Heart left ventricle (tissue), 16 donors: ENCODE measurements around the gene ZNF784. TPM values are rescaled to one million over a fixed set of nuclear protein-coding genes. Genes with fewer than 3 reads are reported as not detected.
"Not testable (repeated sequence)": the region's sequence is repeated elsewhere in the genome, so short reads cannot be mapped to it uniquely, and the experiment has no call there.

Experiments
- ATAC-seq, 4 donors: fragments of 200-7000 bp; cut with Tn5 transposase; one replicate each; pipeline ENCODE4 v1.9.1; 2020 to 2022; ENCODE audit warnings: moderate library complexity in 4 of 4, mild to moderate bottlenecking in 3 of 4, moderate number of reproducible peaks in 1 of 4
- DNase-seq, 5 donors: peaks; one replicate each; pipeline ENCODE4 v3.0.0-alpha.2; 2020
- H3K27ac ChIP-seq, 12 donors: fragments of 200-600 bp; sonication (generic) in 4 of 12; one replicate each; pipeline versions ENCODE4 v1.5.0 to v1.8.0; 2016 to 2022; ENCODE audit warnings: mild to moderate bottlenecking in 2 of 12
- H3K27me3 ChIP-seq, 9 donors: fragments of 200-600 bp; sonication (generic) in 2 of 9; one replicate each; pipeline versions ENCODE4 v1.5.1 to v1.8.0; 2016 to 2022; ENCODE audit warnings: mild to moderate bottlenecking in 3 of 9
- H3K36me3 ChIP-seq, 9 donors: fragments of 200-600 bp; sonication (generic) in 2 of 9; one replicate each; pipeline versions ENCODE4 v1.5.0 to v1.8.0; 2018 to 2022; ENCODE audit warnings: mild to moderate bottlenecking in 2 of 9
- H3K4me1 ChIP-seq, 12 donors: fragments of 200-600 bp; sonication (generic) in 4 of 12; one replicate each; pipeline versions ENCODE4 v1.5.0 to v1.8.0; 2016 to 2022; ENCODE audit warnings: mild to moderate bottlenecking in 3 of 12
- H3K4me3 ChIP-seq, 12 donors: fragments of 200-600 bp; sonication (generic) in 4 of 12; one replicate each; pipeline versions ENCODE4 v1.5.0 to v1.8.0; 2017 to 2022; ENCODE audit warnings: mild to moderate bottlenecking in 9 of 12, moderate library complexity in 4 of 12
- H3K9me3 ChIP-seq, 12 donors: fragments of 200-600 bp; sonication (generic) in 4 of 12; one replicate each; pipeline versions ENCODE4 v1.5.0 to v1.8.0; 2016 to 2022; ENCODE audit warnings: mild to moderate bottlenecking in 1 of 12
- POLR2A ChIP-seq, 2 donors: fragments of 450-650 bp; IDR thresholded peaks; one replicate each; pipeline ENCODE4 v1.6.1; 2017; ENCODE audit warnings: antibody characterized with exemption in 2 of 2, mild to moderate bottlenecking in 2 of 2, moderate library complexity in 2 of 2
- WGBS, 4 donors: extraction: QIAGEN DNeasy Blood & Tissue Kit in 2 of 4; methylation state at CpG; one replicate each; pipeline versions ENCODE4 v1.1.5 to v1.1.7; 2013 to 2018; 5-methylcytosine and 5-hydroxymethylcytosine counted together
- intact Hi-C, 10 donors: fragments of 100-400 bp; cut with DNase I; formaldehyde crosslinking; loops; one replicate each; pipeline versions ENCODE4 v1.11.1 to v1.14.2; 2022
- polyA plus RNA-seq, 2 donors: library from polyadenylated mRNA; stranded (reverse); fragments of 200-250 nt; gene quantifications; one replicate each; pipeline ENCODE4 v1.2.3, GENCODE V29; 2013
- total RNA-seq, 9 donors: library from RNA; depleted of rRNA in 2 of 9; stranded (reverse); fragments of >200 nt in 2 of 9; fragmentation: NEBNext Ultra II Directional in 3 of 9; extraction: Animal tissue kit (Norgen Biotek cat#: 25700) in 3 of 9; gene quantifications; one replicate each; pipeline versions ENCODE4 v1.1.0 to v1.2.4, GENCODE V29; 2016 to 2023
- TF ChIP-seq, protein P1 (sequence below), 12 donors: fragments of 200-600 bp; sonication (generic) in 4 of 12; IDR thresholded peaks; one replicate each; pipeline versions ENCODE4 v1.5.0 to v1.8.0; 2018 to 2022; ENCODE audit warnings: antibody characterized with exemption in 12 of 12, mild to moderate bottlenecking in 5 of 12
- donor health status: ischemic (EF 13 %, LVEDD 7.1; RV severe dilation, severe dysfunction).
- donor health status: healthy with polysubstance abuse.
- donor health status: DM: no; HTN: yes; CAD: no.
- donor health status: DM: no; HTN: no; CAD: no.
- donor health status: ischemic (EF 25% LVEDD 6.9; RV normal size, moderate dysfunction).
- donor health status: ischemic (EF 25% LVEDD 5.7; RV mildly dilated, moderate dysfunction).
- donor health status: healthy.
- donor health status: DM: yes; HTN: yes; CAD: no.
- donor health status: ischemic (EF 35%, LVEDD 5.7; RV mildly dilated, moderate dysfunction).
- donor health status: nonischemic (EF 11% LVEDD 7.7; RV severe dilation, severe dysfunction).
- donor health status: DM: yes; HTN: yes; CAD: no.
- donor health status: PGD.
- donor health status: ischemic (EF 29% LVEDD 5.4; RV normal size, mild dysfunction).
- donor health status: nonischemic (EF 23%, LVEDD 6.1; RV moderate dilation, normal function).

ZNF784 gene
- total and polyA plus RNA-seq, 11 donors: 6.7 to 15.8 (median 9.2) TPM

DNA sequence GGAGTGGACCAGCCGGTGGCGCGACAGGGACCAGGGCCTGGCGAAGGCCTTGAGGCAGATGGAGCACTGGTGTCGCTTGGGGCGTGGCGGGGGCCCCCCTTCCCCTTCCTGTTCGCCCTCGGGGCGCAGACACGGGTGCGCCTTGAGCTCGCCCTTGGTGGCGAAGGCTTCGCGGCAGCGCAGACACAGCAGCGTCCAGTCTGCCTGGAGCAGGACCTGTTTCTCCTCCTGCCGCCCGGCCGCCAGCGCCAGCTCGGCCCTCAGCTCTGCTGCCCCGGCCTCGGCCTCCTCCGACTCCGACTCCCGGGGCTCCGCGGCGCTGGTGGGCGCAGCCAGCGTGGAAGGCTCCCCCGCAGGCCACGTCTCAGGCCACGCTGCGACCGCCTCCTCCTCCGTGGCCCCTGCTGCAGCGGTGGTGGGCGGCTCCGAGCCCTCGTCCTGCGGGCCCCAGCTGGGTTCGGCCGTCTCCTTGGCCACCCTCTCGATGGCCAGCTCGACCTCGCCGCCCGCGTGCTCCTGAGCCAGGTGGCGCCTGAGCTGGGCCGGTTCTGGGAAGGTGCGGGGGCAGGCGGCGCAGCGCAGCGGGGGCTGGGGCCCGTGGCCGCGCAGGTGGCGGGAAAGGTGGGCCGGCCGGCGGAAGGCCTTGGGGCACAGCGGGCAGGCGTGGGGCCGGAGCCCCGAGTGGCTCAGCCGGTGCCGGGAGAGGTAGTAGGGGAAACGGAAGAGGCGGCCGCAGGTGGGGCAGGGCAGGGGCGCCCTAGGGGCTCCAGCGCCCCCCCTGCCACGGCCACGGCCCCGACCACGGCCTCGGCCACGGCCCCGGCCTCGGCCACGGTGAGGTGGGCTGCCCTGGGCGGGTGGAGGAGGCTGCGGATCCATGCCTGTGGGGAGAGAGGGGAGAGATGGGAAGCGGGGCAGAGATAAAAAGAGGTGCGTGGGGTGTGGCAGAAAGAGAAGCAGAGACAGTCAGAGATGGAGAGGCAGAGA, 45.3 kb downstream of the ZNF784 start:
- TF ChIP-seq POLR2A (IDR thresholded peaks at IDR 0.05): no peak
- TF ChIP-seq, protein P1, sequence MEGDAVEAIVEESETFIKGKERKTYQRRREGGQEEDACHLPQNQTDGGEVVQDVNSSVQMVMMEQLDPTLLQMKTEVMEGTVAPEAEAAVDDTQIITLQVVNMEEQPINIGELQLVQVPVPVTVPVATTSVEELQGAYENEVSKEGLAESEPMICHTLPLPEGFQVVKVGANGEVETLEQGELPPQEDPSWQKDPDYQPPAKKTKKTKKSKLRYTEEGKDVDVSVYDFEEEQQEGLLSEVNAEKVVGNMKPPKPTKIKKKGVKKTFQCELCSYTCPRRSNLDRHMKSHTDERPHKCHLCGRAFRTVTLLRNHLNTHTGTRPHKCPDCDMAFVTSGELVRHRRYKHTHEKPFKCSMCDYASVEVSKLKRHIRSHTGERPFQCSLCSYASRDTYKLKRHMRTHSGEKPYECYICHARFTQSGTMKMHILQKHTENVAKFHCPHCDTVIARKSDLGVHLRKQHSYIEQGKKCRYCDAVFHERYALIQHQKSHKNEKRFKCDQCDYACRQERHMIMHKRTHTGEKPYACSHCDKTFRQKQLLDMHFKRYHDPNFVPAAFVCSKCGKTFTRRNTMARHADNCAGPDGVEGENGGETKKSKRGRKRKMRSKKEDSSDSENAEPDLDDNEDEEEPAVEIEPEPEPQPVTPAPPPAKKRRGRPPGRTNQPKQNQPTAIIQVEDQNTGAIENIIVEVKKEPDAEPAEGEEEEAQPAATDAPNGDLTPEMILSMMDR (IDR thresholded peaks at IDR 0.05): no peak
- Histone ChIP-seq H3K9me3 (no peaks in the 10 kb centered on the region), H3K36me3 (peaks cover 0 to 26% (median 16%) of the 10 kb centered on the region in 9 donors), H3K27me3 (no peaks in the 10 kb centered on the region), H3K4me3 (peak overlapping the region in 9 of 12 donors; percentile 74 to 95 (median 91)), H3K4me1 (peaks cover 0 to 21% (median 9%) of the 10 kb centered on the region in 12 donors), H3K27ac (peak overlapping the region in 8 of 12 donors; percentile 90 to 99 (median 94))
- DNase-seq (no peak), ATAC-seq (peak in 1 of 4 donors; percentile 3)
- 92 to 95% (median 94%) methylated on average over 53 to 90 of the region's 90 CpGs for WGBS, 4 donors
- intact Hi-C loops: loop anchor here in 1 of 10 donors (5.0 kb wide), 1 partner anchor 47 kb away; no protein-coding TSS in a partner anchor

DNA sequence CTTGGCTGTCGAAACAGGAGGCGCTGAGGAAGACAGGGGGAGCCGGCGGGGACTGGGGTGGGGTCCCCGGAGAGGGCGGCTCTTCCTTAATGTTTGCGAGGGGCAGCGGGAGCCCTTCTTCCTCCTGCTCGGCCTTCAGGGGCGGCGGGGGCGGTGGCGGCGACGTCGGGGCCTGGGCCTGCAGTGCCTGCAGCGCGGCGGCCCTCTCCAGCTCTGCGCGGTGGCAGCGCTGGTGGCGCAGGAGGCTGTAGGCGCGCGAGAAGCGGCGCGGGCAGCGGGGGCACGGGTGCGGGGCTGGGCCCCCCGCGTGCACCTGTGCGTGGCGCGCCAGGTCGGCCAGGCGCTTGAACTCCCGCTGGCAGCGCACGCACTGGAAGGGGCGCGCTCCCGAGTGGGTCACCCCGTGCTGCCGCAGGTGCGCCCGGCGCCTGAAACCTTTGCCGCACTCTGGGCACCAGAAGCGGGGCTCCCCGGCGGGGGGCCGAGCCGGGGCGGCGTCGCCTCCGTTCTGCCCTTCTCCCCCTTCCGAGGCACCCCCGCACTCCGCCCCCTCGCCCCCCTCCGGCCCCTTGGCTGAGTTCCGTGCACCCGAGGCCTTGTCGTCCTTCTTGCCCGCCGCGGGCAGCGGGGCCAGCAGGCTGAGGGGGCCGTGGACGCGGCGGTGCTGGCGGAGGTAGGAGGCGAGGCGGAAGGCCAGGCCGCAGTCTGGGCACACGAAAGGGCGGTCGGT, 46.2 kb downstream of the ZNF784 start:
- Histone ChIP-seq H3K4me1 (peaks cover 0 to 21% (median 9%) of the 10 kb centered on the region in 12 donors), H3K27ac (no peak overlapping the region), H3K36me3 (peaks cover 0 to 26% (median 16%) of the 10 kb centered on the region in 9 donors), H3K27me3 (no peaks in the 10 kb centered on the region), H3K4me3 (no peak overlapping the region), H3K9me3 (no peaks in the 10 kb centered on the region)
- intact Hi-C loops: loop anchor here in 1 of 10 donors (5.0 kb wide), 1 partner anchor 46 kb away; no protein-coding TSS in a partner anchor
- no peak for TF ChIP-seq POLR2A (IDR thresholded peaks at IDR 0.05)
- WGBS, 4 donors: 94 to 96% (median 95%) methylated on average over 56 to 83 of the region's 83 CpGs
- ATAC-seq: no peak
- DNase-seq: no peak

DNA sequence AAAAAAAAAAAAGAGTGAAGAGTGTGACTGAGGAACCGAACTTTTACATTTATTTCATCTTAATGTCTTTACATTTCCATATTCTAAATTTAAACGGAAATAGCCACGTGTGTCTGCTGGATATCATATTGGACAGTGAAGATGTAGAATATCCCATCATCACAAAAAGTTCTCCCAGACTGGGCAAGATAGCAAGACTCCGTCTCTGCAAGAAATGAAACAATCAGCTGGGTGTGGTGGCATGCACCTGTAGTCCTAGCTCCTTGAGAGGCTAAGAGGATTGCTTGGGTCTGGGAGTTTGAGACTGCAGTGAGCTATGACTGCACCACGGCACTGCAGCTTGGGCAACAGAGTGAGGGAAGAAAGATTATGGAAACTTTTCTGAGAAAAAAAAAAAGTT, 47.6 kb downstream of the ZNF784 start:
- intact Hi-C loops: loop anchor here in 1 of 10 donors (5.0 kb wide), 1 partner anchor 44 kb away; no protein-coding TSS in a partner anchor
- TF ChIP-seq POLR2A (IDR thresholded peaks at IDR 0.05): no peak
- TF ChIP-seq, protein P1 (IDR thresholded peaks at IDR 0.05): no peak
- 91 to 93% (median 92%) methylated on average over 5 of the region's 5 CpGs for WGBS, 4 donors

DNA sequence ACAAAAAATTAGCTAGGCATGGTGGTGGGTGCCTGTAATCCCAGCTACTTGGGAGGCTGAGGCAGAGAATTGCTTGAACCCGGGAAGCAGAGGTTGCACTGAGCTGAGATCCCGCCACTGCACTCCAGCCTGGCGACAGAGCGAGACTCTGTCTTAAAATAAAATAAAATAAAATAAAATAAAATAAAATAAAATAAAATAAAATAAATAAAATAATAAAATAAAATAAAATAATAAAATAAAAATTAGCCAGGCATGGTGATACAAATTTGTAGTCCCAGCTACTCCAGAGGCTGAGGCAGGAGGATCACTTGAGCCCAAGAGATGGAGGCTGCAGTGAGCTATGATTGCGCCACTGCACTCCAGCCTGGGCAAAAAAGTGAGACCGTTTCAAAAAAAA, 50.4 kb downstream of the ZNF784 start:
- H3K4me3 ChIP-seq, DNase-seq, ATAC-seq, H3K27me3 ChIP-seq, H3K27ac ChIP-seq, intact Hi-C loops, H3K4me1 ChIP-seq, H3K9me3 ChIP-seq: not testable (repeated sequence)
- WGBS, 4 donors: 88 to 97% (median 94%) methylated on average over 6 of the region's 6 CpGs
- peaks cover 0 to 23% (median 16%) of the 10 kb centered on the region in 9 donors for H3K36me3 ChIP-seq

More for the DNA sequence above, 47.6 kb downstream of the ZNF784 start:
- H3K4me1 ChIP-seq: peaks cover 0 to 20% (median 8%) of the 10 kb centered on the region in 12 donors
- no peak for DNase-seq
- no peak overlapping the region for H3K27ac ChIP-seq
- H3K9me3 ChIP-seq: no peaks in the 10 kb centered on the region
- ATAC-seq: no peak
- H3K36me3 ChIP-seq: peaks cover 0 to 26% (median 16%) of the 10 kb centered on the region in 9 donors
- H3K4me3 ChIP-seq: no peak overlapping the region
- no peaks in the 10 kb centered on the region for H3K27me3 ChIP-seq

Other genes with a start within 250 kb of the ZNF784 start
- gene TMEM190, start 247.7 kb downstream of the ZNF784 start, total RNA-seq: not detected
- not detected for gene TMEM190, start 247.7 kb downstream of the ZNF784 start, polyA plus RNA-seq
- gene TMEM238, start 240.3 kb downstream of the ZNF784 start, total RNA-seq: 1 to 10 TPM in 2 of 9 donors, under 1 TPM in 5, not detected in 2; 0.35 to 2.2 (median 0.56) TPM
- gene TMEM238, start 240.3 kb downstream of the ZNF784 start, polyA plus RNA-seq: not detected
- 1,000 to 10,000 TPM in 1 of 9 donors, 100 to 1,000 TPM in 8; 196 to 1,019 (median 565) TPM for gene RPL28, start 238.6 kb downstream of the ZNF784 start, total RNA-seq
- 1,000 to 10,000 TPM in 1 of 2 donors, 100 to 1,000 TPM in 1; 768 to 1,391 TPM for gene RPL28, start 238.6 kb downstream of the ZNF784 start, polyA plus RNA-seq
- 10 to 100 TPM; 16.5 to 51.8 (median 29.1) TPM for gene UBE2S, start 216.8 kb downstream of the ZNF784 start, total RNA-seq
- 10 to 100 TPM; 10.9 to 27.3 TPM for gene UBE2S, start 216.8 kb downstream of the ZNF784 start, polyA plus RNA-seq
- not detected for gene SHISA7, start 181.3 kb downstream of the ZNF784 start, total RNA-seq
- gene SHISA7, start 181.3 kb downstream of the ZNF784 start, polyA plus RNA-seq: not detected
- gene ISOC2, start 162.9 kb downstream of the ZNF784 start, total RNA-seq: 100 to 1,000 TPM in 1 of 9 donors, 10 to 100 TPM in 8; 36.9 to 102 (median 48.8) TPM
- gene ISOC2, start 162.9 kb downstream of the ZNF784 start, polyA plus RNA-seq: 10 to 100 TPM; 86.8 to 94.9 TPM
- not detected for gene C19orf85, start 159.8 kb downstream of the ZNF784 start, total RNA-seq
- not detected for gene C19orf85, start 159.8 kb downstream of the ZNF784 start, polyA plus RNA-seq
- 10 to 100 TPM in 1 of 9 donors, 1 to 10 TPM in 8; 2.3 to 10.3 (median 4.6) TPM for gene ZNF628, start 147.9 kb downstream of the ZNF784 start, total RNA-seq
- 1 to 10 TPM; 5.4 to 7.9 TPM for gene ZNF628, start 147.9 kb downstream of the ZNF784 start, polyA plus RNA-seq
- gene NAT14, start 139.4 kb downstream of the ZNF784 start, total RNA-seq: 10 to 100 TPM in 1 of 9 donors, 1 to 10 TPM in 8; 2.9 to 10.4 (median 6.7) TPM
- gene NAT14, start 139.4 kb downstream of the ZNF784 start, polyA plus RNA-seq: 1 to 10 TPM; 7.3 to 9.2 TPM
- 1 to 10 TPM in 8 of 9 donors, under 1 TPM in 1; 1.00 to 6.2 (median 3.3) TPM for gene SSC5D, start 136.1 kb downstream of the ZNF784 start, total RNA-seq
- gene SSC5D, start 136.1 kb downstream of the ZNF784 start, polyA plus RNA-seq: 1 to 10 TPM in 1 of 2 donors, under 1 TPM in 1; 0.91 to 1.4 TPM
- gene SBK2, start 87.4 kb downstream of the ZNF784 start, total RNA-seq: 1 to 10 TPM in 7 of 9 donors, under 1 TPM in 2; 0.68 to 2.6 (median 2.1) TPM
- 10 to 100 TPM in 1 of 2 donors, under 1 TPM in 1; 0.80 to 12.6 TPM for gene SBK2, start 87.4 kb downstream of the ZNF784 start, polyA plus RNA-seq
- 10 to 100 TPM in 3 of 9 donors, 1 to 10 TPM in 6; 2.4 to 14.3 (median 7.5) TPM for gene SBK3, start 79.0 kb downstream of the ZNF784 start, total RNA-seq
- gene SBK3, start 79.0 kb downstream of the ZNF784 start, polyA plus RNA-seq: 10 to 100 TPM in 1 of 2 donors, 1 to 10 TPM in 1; 5.9 to 12.4 TPM
- 10 to 100 TPM in 4 of 9 donors, 1 to 10 TPM in 5; 5.4 to 13.9 (median 9.8) TPM for gene ZNF579, start 43.7 kb downstream of the ZNF784 start, total RNA-seq
- gene ZNF579, start 43.7 kb downstream of the ZNF784 start, polyA plus RNA-seq: 10 to 100 TPM in 1 of 2 donors, 1 to 10 TPM in 1; 7.9 to 10.9 TPM
- 10 to 100 TPM; 11.2 to 15.4 (median 12.9) TPM for gene FIZ1, start 25.0 kb downstream of the ZNF784 start, total RNA-seq
- 10 to 100 TPM in 1 of 2 donors, 1 to 10 TPM in 1; 10.0 to 16.7 TPM for gene FIZ1, start 25.0 kb downstream of the ZNF784 start, polyA plus RNA-seq
- gene ZNF524, start 24.3 kb downstream of the ZNF784 start, total RNA-seq: 10 to 100 TPM; 11.0 to 34.7 (median 16.5) TPM
- gene ZNF524, start 24.3 kb downstream of the ZNF784 start, polyA plus RNA-seq: 10 to 100 TPM; 30.6 to 33.9 TPM
- gene ZNF865, start 18.9 kb downstream of the ZNF784 start, total RNA-seq: 10 to 100 TPM; 11.4 to 19.1 (median 14.2) TPM
- 10 to 100 TPM; 12.0 to 24.3 TPM for gene ZNF865, start 18.9 kb downstream of the ZNF784 start, polyA plus RNA-seq
- 10 to 100 TPM; 17.0 to 41.5 (median 21.2) TPM for gene ZNF580, start 16.4 kb upstream of the ZNF784 start, total RNA-seq
- gene ZNF580, start 16.4 kb upstream of the ZNF784 start, polyA plus RNA-seq: 10 to 100 TPM in 1 of 2 donors, 1 to 10 TPM in 1; 8.2 to 18.4 TPM
- 10 to 100 TPM in 2 of 9 donors, 1 to 10 TPM in 7; 4.7 to 12.7 (median 7.2) TPM for gene ZNF581, start 19.1 kb upstream of the ZNF784 start, total RNA-seq
- 1 to 10 TPM; 5.5 to 9.3 TPM for gene ZNF581, start 19.1 kb upstream of the ZNF784 start, polyA plus RNA-seq
- gene CCDC106, start 23.6 kb upstream of the ZNF784 start, total RNA-seq: 10 to 100 TPM; 11.7 to 25.8 (median 16.5) TPM
- gene CCDC106, start 23.6 kb upstream of the ZNF784 start, polyA plus RNA-seq: 10 to 100 TPM; 11.9 to 27.7 TPM
- 10 to 100 TPM; 39.9 to 88.1 (median 69.9) TPM for gene U2AF2, start 30.5 kb upstream of the ZNF784 start, total RNA-seq
- gene U2AF2, start 30.5 kb upstream of the ZNF784 start, polyA plus RNA-seq: 100 to 1,000 TPM in 1 of 2 donors, 10 to 100 TPM in 1; 72.7 to 104 TPM
- 100 to 1,000 TPM; 125 to 377 (median 189) TPM for gene EPN1, start 50.7 kb upstream of the ZNF784 start, total RNA-seq
- 100 to 1,000 TPM; 177 to 188 TPM for gene EPN1, start 50.7 kb upstream of the ZNF784 start, polyA plus RNA-seq
- gene NLRP9, start 113.8 kb upstream of the ZNF784 start, total RNA-seq: not detected
- not detected for gene NLRP9, start 113.8 kb upstream of the ZNF784 start, polyA plus RNA-seq
- not detected for gene RFPL4A, start 134.5 kb upstream of the ZNF784 start, total RNA-seq
- not detected for gene RFPL4A, start 134.5 kb upstream of the ZNF784 start, polyA plus RNA-seq
- not detected for gene RFPL4AL1, start 144.6 kb upstream of the ZNF784 start, total RNA-seq
- not detected for gene RFPL4AL1, start 144.6 kb upstream of the ZNF784 start, polyA plus RNA-seq
- not detected for gene NLRP11, start 207.4 kb upstream of the ZNF784 start, total RNA-seq
- not detected for gene NLRP11, start 207.4 kb upstream of the ZNF784 start, polyA plus RNA-seq
- not detected for gene NLRP4, start 212.0 kb upstream of the ZNF784 start, total RNA-seq
- gene NLRP4, start 212.0 kb upstream of the ZNF784 start, polyA plus RNA-seq: not detected